ENCODE data around the gene ZNF35.

DNA sequence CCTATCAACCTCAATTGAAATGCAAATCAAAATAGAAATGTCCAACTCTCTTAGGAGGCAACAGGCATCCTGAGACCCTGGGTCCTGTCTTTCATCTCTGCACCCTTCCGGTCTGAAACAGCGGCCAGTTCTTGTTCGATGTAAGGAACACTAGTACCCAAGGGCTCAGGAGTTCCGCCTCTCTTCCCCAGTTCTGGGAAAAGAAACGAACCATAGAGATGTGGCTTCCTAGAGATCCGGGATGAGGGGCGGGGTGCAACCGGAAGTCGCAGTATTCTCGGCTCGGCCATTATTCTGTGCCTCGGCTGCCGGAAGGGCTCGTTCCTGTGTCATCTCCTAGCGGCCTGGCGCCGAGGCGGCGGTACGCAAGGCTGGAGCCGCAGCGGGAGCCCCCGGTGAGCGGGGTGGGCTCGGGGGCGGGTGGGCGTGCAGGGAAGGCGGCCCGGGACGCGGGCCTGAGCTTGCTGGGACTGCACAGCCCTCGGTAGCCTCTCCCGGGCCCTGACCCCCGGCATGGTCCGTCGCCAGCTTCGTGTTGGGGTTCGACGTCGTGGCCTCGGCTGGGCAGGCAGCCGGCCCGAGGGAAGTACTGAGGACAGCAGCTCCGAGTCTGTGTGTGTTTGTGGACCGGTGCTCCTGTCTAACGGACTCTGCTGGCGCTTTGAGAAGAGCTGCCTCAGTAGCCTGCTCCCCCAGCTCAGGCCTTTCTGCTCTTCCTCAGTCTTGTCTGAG, 23.6 kb upstream of the ZNF35 start, which contains the start of gene ZNF197:
- TF ChIP-seq CTCF (IDR thresholded peaks at IDR 0.05; ENCODE audit: extremely low read depth in 1 of 2, insufficient read depth in 1 of 2, low read depth in 1 of 2, low read length in 2 of 2) (no peak), POLR2A (IDR thresholded peaks at IDR 0.05; ENCODE audit: low read depth, low read length) (peak; percentile 80), MYC (IDR thresholded peaks at IDR 0.05; ENCODE audit: low read depth, low read length) (no peak), GATA2 (IDR thresholded peaks at IDR 0.05; ENCODE audit: insufficient read depth, insufficient read length, low read depth, low read length) (no peak), POLR2AphosphoS5 (IDR thresholded peaks at IDR 0.05; ENCODE audit: insufficient read depth, low read depth, low read length) (peak; percentile 84), EZH2 (IDR thresholded peaks at IDR 0.05; ENCODE audit: borderline replicate concordance, low read depth, low read length, severe bottlenecking) (no peak), MAX (IDR thresholded peaks at IDR 0.05; ENCODE audit: insufficient read depth, insufficient read length) (no peak), JUN (IDR thresholded peaks at IDR 0.05; ENCODE audit: borderline replicate concordance, insufficient read depth, insufficient read length, low read depth) (no peak)

All from endothelial cell of umbilical vein (primary cell).